Inflammatory macrophage (primary cell): ENCODE results near the gene ITPRIPL1.

Experiments used
- DNase-seq, 2 donors: peaks; one replicate each; pipeline ENCODE4 v3.0.0-alpha.2; 2020 to 2022

The ITPRIPL1 gene

DNA sequence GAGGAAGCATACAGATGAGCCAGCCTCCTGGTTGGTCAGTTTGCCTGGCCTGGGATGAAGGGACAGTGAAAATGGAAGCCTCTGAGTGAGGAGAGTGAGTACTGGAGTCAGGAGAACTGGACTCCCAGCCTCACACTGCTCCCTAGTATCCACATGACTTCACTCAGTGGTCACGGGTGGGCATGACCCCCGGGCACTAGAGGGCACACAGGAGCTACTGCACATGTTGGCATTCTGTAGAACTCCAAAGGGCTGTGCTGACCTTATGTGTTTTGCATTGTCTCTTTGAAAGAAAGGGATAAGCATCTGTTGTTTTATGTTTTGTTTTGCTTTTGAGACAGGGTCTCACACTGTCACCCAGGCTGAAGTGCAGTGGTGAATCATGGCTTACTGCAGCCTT lies 34.2 kb downstream of the ITPRIPL1 start:
- peak; percentile 31 to 32 for DNase-seq

DNA sequence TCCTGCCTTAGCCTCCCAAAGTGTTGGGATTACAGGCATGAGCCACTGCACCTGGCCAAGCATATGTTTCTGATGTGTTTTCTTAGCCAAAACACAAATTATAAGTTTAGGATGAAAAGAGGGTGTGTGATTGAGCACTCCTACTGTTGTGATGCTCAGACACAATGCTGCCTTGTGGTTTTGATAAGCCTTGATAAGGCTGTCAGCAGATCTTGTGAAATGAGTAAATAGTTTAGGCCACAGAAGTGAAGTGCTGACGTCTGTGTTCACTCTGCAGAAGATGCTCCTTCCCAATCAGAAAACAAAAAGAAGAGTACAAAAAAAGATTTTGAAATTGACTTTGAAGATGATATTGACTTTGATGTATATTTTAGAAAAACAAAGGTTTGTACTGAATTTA lies 34.7 kb downstream of the ITPRIPL1 start:
- no peak for DNase-seq

DNA sequence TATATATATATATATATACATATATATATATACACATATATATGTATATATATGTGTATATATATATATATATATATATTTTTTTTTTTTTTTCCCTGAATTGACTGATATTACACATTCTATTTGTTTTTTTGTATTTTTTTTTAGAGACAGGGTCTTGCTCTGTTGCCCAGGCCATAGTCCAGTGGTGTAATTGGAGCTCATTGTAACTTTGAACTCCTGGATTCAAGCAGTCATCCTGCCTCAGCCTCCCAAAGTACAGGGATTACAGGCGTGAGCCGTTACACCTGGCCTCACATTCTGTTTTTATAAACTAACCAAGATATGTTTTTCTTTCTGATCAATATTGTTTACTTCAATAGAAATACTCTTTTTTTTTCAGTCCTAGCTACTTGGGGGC lies 36.6 kb downstream of the ITPRIPL1 start:
- DNase-seq: no peak

DNA sequence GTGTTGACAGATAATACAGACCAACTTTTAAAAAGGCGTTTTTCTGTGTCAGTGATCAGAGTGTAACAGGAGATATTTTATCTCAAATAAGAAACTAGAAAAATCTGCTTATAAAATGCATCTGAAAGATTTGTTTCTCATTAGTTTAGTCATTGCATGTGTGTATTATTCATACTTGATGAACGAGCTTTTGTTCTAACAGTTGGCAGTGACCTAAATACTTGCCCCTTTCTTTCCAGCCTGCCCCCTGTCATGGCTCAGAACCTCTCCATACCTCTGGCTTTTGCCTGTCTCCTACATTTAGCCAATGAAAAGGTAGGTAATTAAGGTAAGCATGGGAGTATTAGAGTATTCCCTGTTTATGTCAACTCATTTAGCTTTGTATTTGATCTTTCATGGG lies 44.1 kb downstream of the ITPRIPL1 start:
- no peak for DNase-seq

DNA sequence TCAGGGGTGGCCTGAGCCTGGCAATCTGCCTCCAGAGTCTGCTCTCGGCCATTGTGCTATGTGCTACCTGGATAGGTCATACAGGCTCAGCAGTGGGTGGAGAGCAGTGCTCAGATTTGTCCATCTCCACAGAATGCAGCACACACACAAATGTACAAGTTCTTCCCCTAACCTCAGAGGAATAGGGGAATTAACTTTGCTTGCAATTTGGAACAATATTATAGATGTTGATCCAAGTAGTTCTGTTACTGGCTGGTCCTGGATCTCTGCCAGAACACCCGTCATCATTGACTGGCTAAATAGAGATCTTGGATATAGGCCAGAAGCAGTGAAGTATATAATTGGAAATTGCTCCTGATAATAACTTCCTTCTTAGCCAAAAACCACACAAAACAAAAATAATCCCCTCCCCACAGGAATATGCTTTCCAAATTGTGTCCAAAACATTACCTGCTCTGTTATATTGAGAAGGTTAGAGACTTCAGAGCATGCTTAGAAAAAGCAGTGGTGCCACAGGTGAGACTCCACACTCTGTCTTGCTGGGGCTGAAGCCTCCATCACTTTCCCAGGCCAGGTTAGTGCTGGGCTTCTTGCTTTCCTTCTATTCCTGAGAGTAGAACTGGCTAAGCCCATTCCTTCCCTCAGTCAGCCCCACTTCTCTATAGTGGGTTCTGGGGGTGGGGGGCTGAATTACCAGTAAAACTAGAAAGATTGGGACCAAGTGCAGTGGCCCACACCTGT lies 49.3 kb downstream of the ITPRIPL1 start:
- peak in 1 of 2 donors; percentile 24 for DNase-seq
